LNCAP (cell line): ENCODE results near the gene GOLT1A.

Experiments used
- CTCF ChIP-seq: fragments of 450-650 bp; IDR thresholded peaks from 2 replicates; pipeline ENCODE4 v1.5.1; 2017; ENCODE audit warnings: mild to moderate bottlenecking

GOLT1A gene

GRCh38 chr1:204219971-204220616, 6.3 kb upstream of the GOLT1A start:
- TF ChIP-seq CTCF = no peak

- TF ChIP-seq CTCF = no peak
These were observed 4.8 kb upstream of the GOLT1A start for GRCh38 chr1:204218552-204218951.

GRCh38 chr1:204217648-204218000, 3.8 kb upstream of the GOLT1A start:
- no peak for TF ChIP-seq CTCF

- TF ChIP-seq CTCF = no peak
These were observed 3.3 kb upstream of the GOLT1A start for GRCh38 chr1:204216880-204217647.

GRCh38 chr1:204216236-204216635, 2.4 kb upstream of the GOLT1A start:
- TF ChIP-seq CTCF = no peak

GRCh38 chr1:204212715-204213114, 1.1 kb downstream of the GOLT1A start:
- TF ChIP-seq CTCF = no peak

- no peak for TF ChIP-seq CTCF
These were observed 2.7 kb downstream of the GOLT1A start for GRCh38 chr1:204211046-204211445.
